Measurements from ENCODE around the gene PGAP1. TPM values are rescaled to one million over a fixed set of nuclear protein-coding genes. Genes with fewer than 3 reads are reported as not detected.

Gene PGAP1
- total and polyA plus RNA-seq, 2 of the 8 experiments (the other 6 are each of a cell fraction or from before 2014, with no cell fraction given) = 8.3 to 24.1 TPM

GRCh38 chr2:196798980-196799379 lies 127.5 kb downstream of the PGAP1 start:
- no peaks in the 10 kb centered on the region for H3K9me3 ChIP-seq (ENCODE audit: insufficient read depth in 2 of 2, low read depth in 1 of 2, low read length in 1 of 2)
- POLR2A ChIA-PET (ENCODE audit: partially characterized antibody) = interaction anchor here (0.6 to 1.9 kb wide), 10 partner anchors 8 to 590 kb away, joined by 3 to 5 read pairs (median 3); partner anchors contain the start of genes C2orf66 and CCDC150
- H3K79me2 ChIP-seq (ENCODE audit: control insufficient read depth in 1 of 2, insufficient read depth in 2 of 2, low read length in 2 of 2) = peaks cover 0 to 5% of the 10 kb centered on the region in 2 experiments; a peak in 2 of 4 replicates
- H3K4me3 ChIP-seq (ENCODE audit: extremely low read depth in 1 of 4, insufficient read depth in 2 of 4, low read depth in 3 of 4, low read length in 4 of 4) = peak overlapping the region; percentile 72 to 98 (median 95)
- no peak overlapping the region for H4K91ac ChIP-seq (replicated peaks; ENCODE audit: insufficient read length, low read length)
- CTCF ChIA-PET (ENCODE audit: partially characterized antibody) = interaction anchor here (1.3 to 1.6 kb wide), 2 partner anchors 9 to 10 kb away, joined by 5 read pairs; no protein-coding TSS in a partner anchor
- H2AK5ac ChIP-seq (ENCODE audit: low read depth, low read length) = no peak overlapping the region
- H2BK15ac ChIP-seq (ENCODE audit: low read length) = no peak overlapping the region
- WGBS, 2 experiments (ENCODE audit: extremely low coverage in 1 of 2, insufficient coverage in 1 of 2, insufficient read length in 1 of 2, insufficient replicate concordance in 2 of 2, low coverage in 1 of 2, low lambda C conversion rate in 2 of 2, missing lambda C conversion rate in 1 of 2) = 12% methylated on average over 10 of the region's 10 CpGs; no CpG with 5 or more reads in 1 of the 2 experiments
- no peak overlapping the region for H3K4ac ChIP-seq (replicated peaks; ENCODE audit: insufficient read length, low read depth, low read length)
- H4K20me1 ChIP-seq (replicated peaks in 1 of 2; ENCODE audit: control insufficient read depth in 1 of 2, insufficient read depth in 2 of 2, low read length in 2 of 2) = no peaks in the 10 kb centered on the region
- no peak overlapping the region for H4K5ac ChIP-seq (ENCODE audit: insufficient read length, low read depth, low read length)
- peaks cover 0 to 2% (median 0%) of the 10 kb centered on the region in 4 experiments; a peak in 1 of 7 replicates for H3K27me3 ChIP-seq (replicated peaks in 1 of 4; ENCODE audit: control insufficient read depth in 3 of 4, extremely low read depth in 1 of 4, insufficient read depth in 3 of 4, low read length in 3 of 4)
- peak overlapping the region; percentile 33; the same call in 1 of the 2 replicates for H2BK12ac ChIP-seq (ENCODE audit: low read depth, low read length)
- H2BK5ac ChIP-seq (ENCODE audit: low read depth, low read length) = peak overlapping the region; percentile 37; the same call in 1 of the 2 replicates
- no peaks in the 10 kb centered on the region for H3K79me1 ChIP-seq (ENCODE audit: low read depth, low read length)
- H3K36me3 ChIP-seq (ENCODE audit: control insufficient read depth in 2 of 4, insufficient read depth in 4 of 4, low read length in 3 of 4) = peaks cover 0 to 25% (median 7%) of the 10 kb centered on the region in 4 experiments; a peak in 6 of 8 replicates
- no peak overlapping the region for H3K56ac ChIP-seq (replicated peaks; ENCODE audit: insufficient read length, low read depth, low read length)
- H2BK120ac ChIP-seq (replicated peaks; ENCODE audit: low read depth, low read length) = no peak overlapping the region
- peak overlapping the region; percentile 84 to 85 for H3K4me2 ChIP-seq (ENCODE audit: insufficient read depth in 1 of 2, low read depth in 2 of 2, low read length in 2 of 2)
- no peaks in the 10 kb centered on the region for H3K4me1 ChIP-seq (replicated peaks in 1 of 4; ENCODE audit: control insufficient read depth in 3 of 4, insufficient read depth in 4 of 4, low read length in 3 of 4)
- peak overlapping the region; percentile 77 to 96 (median 87) for H3K9ac ChIP-seq (replicated peaks in 1 of 4; ENCODE audit: extremely low read depth in 1 of 4, low read depth in 3 of 4, low read length in 3 of 4)
- H2BK20ac ChIP-seq (ENCODE audit: low read length) = no peak overlapping the region
- H3K18ac ChIP-seq (ENCODE audit: extremely low read depth, low read length) = no peak overlapping the region
- FAIRE-seq (no peak), DNase-seq (ENCODE audit: low read depth in 1 of 2, low spot score in 2 of 2) (no peak)
- peak overlapping the region; percentile 99; the same call in 1 of the 2 replicates for H2AFZ ChIP-seq (ENCODE audit: low read length)
- peaks cover 4% of the 10 kb centered on the region; the same call in 1 of the 2 replicates for H3K23me2 ChIP-seq (ENCODE audit: low read depth, low read length)
- 0 out of 2 replicates have a peak overlapping the region, but pooled peaks have one; percentile 48 for H3K27ac ChIP-seq (ENCODE audit: low read depth, low read length)
- peak overlapping the region; percentile 91; the same call in 1 of the 2 replicates for H4K8ac ChIP-seq (ENCODE audit: extremely low read depth, insufficient read depth, low read length)
- no peak overlapping the region for H3K23ac ChIP-seq (ENCODE audit: insufficient read length)
- H3K14ac ChIP-seq (ENCODE audit: insufficient read length) = no peak overlapping the region
- TF ChIP-seq TCF12 (IDR thresholded peaks at IDR 0.05; ENCODE audit: low read depth, low read length) (no peak), BCL11A (IDR thresholded peaks at IDR 0.05; ENCODE audit: low read depth in 2 of 2, low read length in 2 of 2) (no peak), MAFK (IDR thresholded peaks at IDR 0.05; ENCODE audit: low read depth, low read length) (no peak), SP4 (IDR thresholded peaks at IDR 0.05; ENCODE audit: low read length) (no peak), RFX5 (IDR thresholded peaks at IDR 0.05; ENCODE audit: borderline replicate concordance, low read depth, low read length) (no peak), GTF2F1 (IDR thresholded peaks at IDR 0.05; ENCODE audit: borderline replicate concordance, low read depth, low read length) (no peak), CBX5 (IDR thresholded peaks at IDR 0.05; ENCODE audit: low read depth, low read length) (no peak), BRCA1 (IDR thresholded peaks at IDR 0.05; ENCODE audit: low read depth, low read length) (no peak), NANOG (IDR thresholded peaks at IDR 0.05; ENCODE audit: insufficient read depth, low read depth, low read length, poor library complexity, severe bottlenecking) (no peak), ATF2 (IDR thresholded peaks at IDR 0.05; ENCODE audit: low read length) (no peak)
- TF ChIP-seq, protein P1, sequence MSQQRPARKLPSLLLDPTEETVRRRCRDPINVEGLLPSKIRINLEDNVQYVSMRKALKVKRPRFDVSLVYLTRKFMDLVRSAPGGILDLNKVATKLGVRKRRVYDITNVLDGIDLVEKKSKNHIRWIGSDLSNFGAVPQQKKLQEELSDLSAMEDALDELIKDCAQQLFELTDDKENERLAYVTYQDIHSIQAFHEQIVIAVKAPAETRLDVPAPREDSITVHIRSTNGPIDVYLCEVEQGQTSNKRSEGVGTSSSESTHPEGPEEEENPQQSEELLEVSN (IDR thresholded peaks at IDR 0.05) = no peak

All from H1 (cell line).